Chondrocyte (in vitro differentiated cells): ENCODE results near the gene GJB6. TPM values are rescaled to one million over a fixed set of nuclear protein-coding genes. Genes with fewer than 3 reads are reported as not detected.
A peak's percentile ranks its signal among the peaks of the same experiment; 100 is the strongest.

Source experiments
- DNase-seq: peaks from one replicate; pipeline ENCODE4 v3.0.0; 2021; ENCODE audit warnings: mixed read lengths, low spot score
- H3K27ac Mint-ChIP-seq: one replicate; pipeline ENCODE4 v1.8.0; 2021; ENCODE audit warnings: mild to moderate bottlenecking, moderate library complexity, mixed read lengths; ENCODE audit not compliant: unreplicated experiment
- H3K27me3 Mint-ChIP-seq: 2 replicates; pipeline ENCODE4 v1.8.0; 2021; ENCODE audit warnings: low read depth, mixed read lengths
- H3K36me3 Mint-ChIP-seq: 2 replicates; pipeline ENCODE4 v1.8.0; 2021; ENCODE audit warnings: low read depth, mixed read lengths
- H3K4me1 Mint-ChIP-seq: 2 replicates; pipeline ENCODE4 v1.8.0; 2021; ENCODE audit warnings: low read depth, mild to moderate bottlenecking, mixed read lengths
- H3K4me3 Mint-ChIP-seq: one replicate; pipeline ENCODE4 v1.8.0; 2021; ENCODE audit warnings: mild to moderate bottlenecking, moderate library complexity, mixed read lengths; ENCODE audit not compliant: unreplicated experiment
- H3K9me3 Mint-ChIP-seq: 2 replicates; pipeline ENCODE4 v1.8.0; 2021; ENCODE audit warnings: low read depth, mixed read lengths
- total RNA-seq: library from RNA; stranded (reverse); gene quantifications from 3 replicates; pipeline ENCODE4 v1.2.1, GENCODE V29; 2021
- TF ChIP-seq, protein P1 (sequence below): fragments of 200-600 bp; sonication (generic); IDR thresholded peaks from 2 replicates; pipeline ENCODE4 v1.5.0; 2021; ENCODE audit warnings: antibody characterized with exemption, mild to moderate bottlenecking, moderate library complexity

Gene GJB6
- total RNA-seq, 1 donor from 2014 or later, result not detected

DNA sequence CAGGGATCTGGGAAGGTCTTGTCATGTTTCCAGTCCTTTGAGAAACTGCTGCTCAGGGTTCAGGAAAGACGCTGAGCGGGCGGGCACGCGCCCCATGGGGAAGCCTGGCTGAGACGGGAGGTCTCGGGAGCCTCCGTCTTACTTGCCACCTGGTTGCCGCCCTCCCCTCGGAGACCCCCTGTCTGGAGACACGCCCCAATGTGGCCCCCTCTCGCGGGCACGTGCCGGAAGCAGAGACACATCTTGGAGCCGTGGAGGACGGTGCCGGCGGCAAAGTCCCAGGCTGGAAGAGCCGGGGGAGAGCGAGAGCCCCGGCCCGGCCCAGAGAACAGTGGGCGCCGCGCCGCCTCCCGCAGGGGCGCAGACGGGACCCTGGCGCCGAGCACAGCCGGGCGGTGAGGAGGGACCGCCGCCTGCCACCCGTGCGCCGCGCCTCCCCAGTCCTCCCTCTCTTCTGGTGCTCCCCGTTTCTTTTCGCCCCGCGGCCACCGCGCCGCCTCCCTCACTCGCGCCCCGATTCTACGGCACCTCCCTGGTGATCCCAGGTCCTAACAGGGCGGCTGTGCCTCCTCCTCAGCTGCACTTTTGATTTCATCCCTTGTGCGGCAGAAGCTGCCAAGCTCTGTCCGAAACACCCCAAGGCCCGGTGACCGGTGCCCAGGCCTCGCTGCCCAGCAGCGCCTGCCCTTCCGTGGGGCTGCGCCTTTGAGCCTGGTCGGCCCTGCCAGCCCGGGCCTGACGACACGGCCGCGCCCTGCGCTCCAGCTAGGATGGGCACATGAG is 54.9 kb downstream of the GJB6 start:
- H3K4me3 Mint-ChIP-seq, result no peak overlapping the region
- no peaks in the 10 kb centered on the region for H3K9me3 Mint-ChIP-seq
- H3K27me3 Mint-ChIP-seq, result peaks cover 31% of the 10 kb centered on the region
- peaks cover 10% of the 10 kb centered on the region for H3K4me1 Mint-ChIP-seq
- H3K36me3 Mint-ChIP-seq, result no peaks in the 10 kb centered on the region
- H3K27ac Mint-ChIP-seq, result no peak overlapping the region
- no peak for DNase-seq
- TF ChIP-seq, protein P1, sequence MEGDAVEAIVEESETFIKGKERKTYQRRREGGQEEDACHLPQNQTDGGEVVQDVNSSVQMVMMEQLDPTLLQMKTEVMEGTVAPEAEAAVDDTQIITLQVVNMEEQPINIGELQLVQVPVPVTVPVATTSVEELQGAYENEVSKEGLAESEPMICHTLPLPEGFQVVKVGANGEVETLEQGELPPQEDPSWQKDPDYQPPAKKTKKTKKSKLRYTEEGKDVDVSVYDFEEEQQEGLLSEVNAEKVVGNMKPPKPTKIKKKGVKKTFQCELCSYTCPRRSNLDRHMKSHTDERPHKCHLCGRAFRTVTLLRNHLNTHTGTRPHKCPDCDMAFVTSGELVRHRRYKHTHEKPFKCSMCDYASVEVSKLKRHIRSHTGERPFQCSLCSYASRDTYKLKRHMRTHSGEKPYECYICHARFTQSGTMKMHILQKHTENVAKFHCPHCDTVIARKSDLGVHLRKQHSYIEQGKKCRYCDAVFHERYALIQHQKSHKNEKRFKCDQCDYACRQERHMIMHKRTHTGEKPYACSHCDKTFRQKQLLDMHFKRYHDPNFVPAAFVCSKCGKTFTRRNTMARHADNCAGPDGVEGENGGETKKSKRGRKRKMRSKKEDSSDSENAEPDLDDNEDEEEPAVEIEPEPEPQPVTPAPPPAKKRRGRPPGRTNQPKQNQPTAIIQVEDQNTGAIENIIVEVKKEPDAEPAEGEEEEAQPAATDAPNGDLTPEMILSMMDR, result no peak

DNA sequence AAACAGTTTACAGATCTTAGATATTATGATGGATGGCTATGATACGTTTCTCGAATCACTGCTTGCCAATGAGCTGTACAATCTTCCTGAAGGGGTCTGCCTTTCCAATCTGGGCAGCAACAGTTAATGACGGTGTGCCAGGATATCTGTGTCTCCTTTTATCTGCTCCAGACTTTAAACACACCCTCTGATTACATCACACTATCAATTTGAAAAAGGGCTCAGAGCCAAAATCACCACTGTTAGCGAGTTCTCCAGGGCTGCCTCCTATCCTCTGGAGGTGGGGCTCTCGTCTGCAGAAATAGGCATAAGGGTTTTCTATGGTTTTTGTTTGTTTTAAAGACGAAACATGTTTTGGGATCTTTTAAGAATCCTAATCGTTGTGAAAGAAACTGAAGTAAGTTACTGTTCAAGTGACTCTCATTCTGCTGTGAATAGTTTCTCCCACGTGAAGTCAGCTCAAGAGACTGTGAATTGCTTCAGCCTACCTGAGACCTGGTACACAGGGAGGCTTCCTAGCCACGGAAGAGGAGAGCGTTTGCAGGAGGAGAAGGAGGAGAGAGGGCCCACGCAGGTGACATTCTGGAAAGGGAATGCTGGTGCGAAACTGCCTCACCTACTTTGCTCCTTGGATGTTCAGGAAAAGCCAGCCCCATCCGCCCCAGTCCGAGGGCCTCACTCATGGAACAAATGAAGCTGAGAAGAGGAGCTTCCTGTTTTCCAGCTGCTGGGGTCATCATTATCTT is 56.0 kb downstream of the GJB6 start:
- Mint-ChIP-seq H3K27me3 (peaks cover 28% of the 10 kb centered on the region), H3K9me3 (no peaks in the 10 kb centered on the region), H3K4me1 (peaks cover 10% of the 10 kb centered on the region), H3K27ac (no peak overlapping the region), H3K36me3 (no peaks in the 10 kb centered on the region), H3K4me3 (no peak overlapping the region)
- no peak for DNase-seq
- TF ChIP-seq, protein P1, result no peak

DNA sequence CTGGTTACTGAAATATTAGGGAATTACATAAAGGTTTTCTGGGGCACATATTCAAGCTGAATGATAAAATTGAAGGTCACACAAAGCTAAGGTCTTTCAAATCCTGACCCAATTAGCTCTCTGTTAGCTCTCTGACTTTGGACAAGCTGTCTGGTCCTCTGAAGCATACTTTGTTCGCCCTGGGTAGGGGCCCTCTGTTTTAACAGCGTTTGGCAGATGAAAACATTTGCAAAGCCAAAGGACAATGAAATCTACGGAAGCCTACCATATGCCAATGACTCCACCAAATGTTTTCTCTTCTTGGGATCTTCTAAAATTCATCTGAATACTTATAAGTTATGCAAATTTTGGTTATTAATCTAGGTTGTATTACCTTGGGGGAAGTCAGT is 56.7 kb downstream of the GJB6 start:
- Mint-ChIP-seq H3K4me1 (peaks cover 10% of the 10 kb centered on the region), H3K36me3 (no peaks in the 10 kb centered on the region), H3K27ac (no peak overlapping the region)

DNA sequence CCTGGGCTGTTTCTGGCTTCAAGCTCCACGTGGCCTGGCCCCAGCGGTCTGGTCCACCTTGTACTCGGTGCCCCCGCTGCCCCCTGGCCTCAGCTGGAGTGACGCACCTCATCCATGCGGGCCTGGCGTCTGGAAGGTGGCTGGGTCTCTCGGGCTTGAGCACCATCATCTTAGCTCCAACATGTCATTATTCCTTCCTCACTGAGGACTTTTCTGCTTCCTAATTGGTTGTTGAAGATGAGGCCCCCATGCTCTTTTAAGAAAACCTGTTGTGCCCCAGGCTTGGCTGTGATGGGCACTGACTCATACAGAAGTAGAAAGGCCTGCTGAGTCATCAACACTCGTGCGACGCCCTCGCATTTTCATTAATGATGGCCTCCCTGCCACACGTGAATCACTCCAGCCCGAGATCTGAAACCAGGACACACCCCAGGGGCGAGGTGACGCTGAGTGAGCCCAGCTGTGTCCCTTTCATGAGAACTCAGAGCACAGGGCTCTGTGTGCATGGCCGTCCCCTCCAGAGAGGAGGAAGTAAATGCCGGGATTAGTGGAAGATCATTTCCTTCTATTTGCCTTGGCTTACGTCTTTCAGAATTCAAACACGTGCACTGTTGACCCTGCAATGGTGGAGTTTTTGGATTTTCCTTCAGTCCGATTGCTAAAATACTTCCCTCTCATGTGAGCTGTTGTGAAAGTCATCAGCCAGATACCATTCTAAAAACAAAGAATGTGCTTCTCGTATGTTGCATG is 57.3 kb downstream of the GJB6 start:
- peak overlapping the region; percentile 44 for H3K4me3 Mint-ChIP-seq
- H3K36me3 Mint-ChIP-seq, result no peaks in the 10 kb centered on the region
- H3K4me1 Mint-ChIP-seq, result peaks cover 10% of the 10 kb centered on the region
- no peak for DNase-seq
- no peaks in the 10 kb centered on the region for H3K9me3 Mint-ChIP-seq
- H3K27ac Mint-ChIP-seq, result peak overlapping the region; percentile 88
- peaks cover 27% of the 10 kb centered on the region for H3K27me3 Mint-ChIP-seq
- TF ChIP-seq, protein P1, result no peak

More for the DNA sequence above, 56.7 kb downstream of the GJB6 start:
- H3K9me3 Mint-ChIP-seq, result no peaks in the 10 kb centered on the region
- TF ChIP-seq, protein P1, result no peak
- no peak overlapping the region for H3K4me3 Mint-ChIP-seq
- peaks cover 23% of the 10 kb centered on the region for H3K27me3 Mint-ChIP-seq
- no peak for DNase-seq

DNA sequence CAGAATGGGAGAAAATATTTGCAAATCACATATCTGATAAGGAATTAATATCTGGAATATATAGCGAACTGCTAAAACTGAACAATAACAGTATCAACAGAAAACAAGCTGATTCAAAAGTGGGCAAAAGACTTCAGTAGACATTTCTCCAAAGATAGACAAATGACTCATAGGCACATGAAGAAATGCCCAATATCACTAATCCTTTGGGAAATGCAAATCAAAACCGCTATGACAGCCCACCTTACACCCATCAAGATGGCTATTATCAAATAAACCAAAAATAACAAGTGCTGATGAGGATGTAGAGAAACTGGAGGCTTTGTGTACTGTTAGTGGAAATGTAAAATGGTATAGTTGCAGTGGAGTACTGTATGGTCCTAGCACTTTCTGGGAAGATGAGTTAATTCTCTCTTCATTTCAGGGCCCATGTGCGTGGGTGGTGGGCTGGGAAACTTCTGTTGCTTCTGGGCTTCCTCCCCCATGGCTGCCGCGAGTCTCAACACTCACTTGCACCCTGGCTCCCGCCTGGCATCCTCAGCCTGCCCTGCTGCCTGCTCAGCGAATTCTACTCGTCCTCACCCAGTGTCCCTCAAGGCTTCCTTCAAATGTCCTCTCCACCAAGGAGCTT is 58.9 kb downstream of the GJB6 start:
- H3K4me3 Mint-ChIP-seq, result no peak overlapping the region
- DNase-seq, result no peak
- no peaks in the 10 kb centered on the region for H3K36me3 Mint-ChIP-seq
- H3K4me1 Mint-ChIP-seq, result peaks cover 10% of the 10 kb centered on the region
- TF ChIP-seq, protein P1, result no peak
- peaks cover 22% of the 10 kb centered on the region for H3K27me3 Mint-ChIP-seq
- no peaks in the 10 kb centered on the region for H3K9me3 Mint-ChIP-seq
- no peak overlapping the region for H3K27ac Mint-ChIP-seq
